ENCODE results near the gene AK8. TPM values are rescaled to one million over a fixed set of nuclear protein-coding genes. Genes with fewer than 3 reads are reported as not detected.

Gene AK8
- total RNA-seq, 1 donor from 2014 or later, result 2.0 TPM

GRCh38 chr9:132894862-132895835 lies 17.1 kb upstream of the AK8 start:
- no peak for TF ChIP-seq CTCF (IDR thresholded peaks at IDR 0.05; ENCODE audit: insufficient read depth, low read length, poor library complexity, severe bottlenecking)
- H3K27me3 ChIP-seq (ENCODE audit: control insufficient read depth, insufficient read depth, low read length), result no peaks in the 10 kb centered on the region
- no peak overlapping the region for H3K4me3 ChIP-seq (ENCODE audit: low read depth, low read length)
- peaks cover 7% of the 10 kb centered on the region for H3K36me3 ChIP-seq (ENCODE audit: control insufficient read depth, insufficient read depth, low read length)
- no peak for DNase-seq (ENCODE audit: low read depth)

GRCh38 chr9:132894346-132894745 lies 16.3 kb upstream of the AK8 start:
- H3K4me3 ChIP-seq (ENCODE audit: low read depth, low read length), result no peak overlapping the region
- H3K36me3 ChIP-seq (ENCODE audit: control insufficient read depth, insufficient read depth, low read length), result peaks cover 7% of the 10 kb centered on the region
- no peak for TF ChIP-seq CTCF (IDR thresholded peaks at IDR 0.05; ENCODE audit: insufficient read depth, low read length, poor library complexity, severe bottlenecking)
- H3K27me3 ChIP-seq (ENCODE audit: control insufficient read depth, insufficient read depth, low read length), result no peaks in the 10 kb centered on the region
- no peak for DNase-seq (ENCODE audit: low read depth)

- TF ChIP-seq CTCF (IDR thresholded peaks at IDR 0.05; ENCODE audit: insufficient read depth, low read length, poor library complexity, severe bottlenecking), result no peak
- Histone ChIP-seq H3K36me3 (ENCODE audit: control insufficient read depth, insufficient read depth, low read length) (peaks cover 4% of the 10 kb centered on the region), H3K4me3 (ENCODE audit: low read depth, low read length) (no peak overlapping the region), H3K27me3 (ENCODE audit: control insufficient read depth, insufficient read depth, low read length) (no peaks in the 10 kb centered on the region)
- DNase-seq (ENCODE audit: low read depth), result no peak
Observed at GRCh38 chr9:132892400-132892799, 14.3 kb upstream of the AK8 start.

GRCh38 chr9:132888151-132888550 lies 10.1 kb upstream of the AK8 start:
- no peaks in the 10 kb centered on the region for H3K36me3 ChIP-seq (ENCODE audit: control insufficient read depth, insufficient read depth, low read length)
- no peaks in the 10 kb centered on the region for H3K27me3 ChIP-seq (ENCODE audit: control insufficient read depth, insufficient read depth, low read length)
- no peak for DNase-seq (ENCODE audit: low read depth)
- TF ChIP-seq CTCF (IDR thresholded peaks at IDR 0.05; ENCODE audit: insufficient read depth, low read length, poor library complexity, severe bottlenecking), result no peak
- no peak overlapping the region for H3K4me3 ChIP-seq (ENCODE audit: low read depth, low read length)

- no peak for TF ChIP-seq CTCF (IDR thresholded peaks at IDR 0.05; ENCODE audit: insufficient read depth, low read length, poor library complexity, severe bottlenecking)
- Histone ChIP-seq H3K36me3 (ENCODE audit: control insufficient read depth, insufficient read depth, low read length) (no peaks in the 10 kb centered on the region), H3K4me3 (ENCODE audit: low read depth, low read length) (no peak overlapping the region), H3K27me3 (ENCODE audit: control insufficient read depth, insufficient read depth, low read length) (no peaks in the 10 kb centered on the region)
- DNase-seq (ENCODE audit: low read depth), result no peak
Observed at GRCh38 chr9:132887181-132888120, 9.4 kb upstream of the AK8 start.

Measured in kidney epithelial cell (primary cell).